Suprapubic skin (tissue), 4 donors: Measurements from ENCODE around the gene EPB41L1.

Experiments
- CTCF ChIP-seq, 2 donors: fragments of 200-600 bp in 1 of 2; fragments of 450-650 bp in 1 of 2; sonication (generic) in 1 of 2; IDR thresholded peaks; one replicate each; pipeline ENCODE4 v1.5.1; 2016 to 2019; ENCODE audit warnings: antibody characterized with exemption in 2 of 2, mild to moderate bottlenecking in 1 of 2, moderate library complexity in 1 of 2
- EP300 ChIP-seq: sonication (generic); formaldehyde crosslinking; IDR thresholded peaks from one replicate; pipeline ENCODE4 v1.6.1; 2017; ENCODE audit warnings: antibody characterized with exemption
- POLR2A ChIP-seq, 2 donors: fragments of 450-650 bp; IDR thresholded peaks; one replicate each; pipeline ENCODE4 v1.6.1; 2017; ENCODE audit warnings: antibody characterized with exemption in 2 of 2, mild to moderate bottlenecking in 2 of 2, moderate library complexity in 2 of 2
- POLR2AphosphoS5 ChIP-seq, 3 donors: sonication (generic); formaldehyde crosslinking; IDR thresholded peaks; one replicate each; pipeline ENCODE4 v1.6.1; 2017; ENCODE audit warnings: antibody characterized with exemption in 3 of 3

- TF ChIP-seq POLR2AphosphoS5 (IDR thresholded peaks at IDR 0.05) (no peak), POLR2A (IDR thresholded peaks at IDR 0.05) (no peak), CTCF (IDR thresholded peaks at IDR 0.05) (no peak), EP300 (no peak)
Observed at GRCh38 chr20:36155991-36156390, 1.5 kb downstream of the EPB41L1 start.
